ENCODE measurements around the gene CCDC149.

- no peak for TF ChIP-seq CTCF (IDR thresholded peaks at IDR 0.05)
- TF ChIP-seq TCF7L2 (IDR thresholded peaks at IDR 0.05; ENCODE audit: low read depth, low read length), result no peak
- no peak for TF ChIP-seq POLR2AphosphoS5 (IDR thresholded peaks at IDR 0.05; ENCODE audit: low read depth, low read length)
- TF ChIP-seq REST (IDR thresholded peaks at IDR 0.05; ENCODE audit: insufficient read depth in 1 of 2, low read depth in 2 of 2, low read length in 1 of 2), result no peak
- no peak for TF ChIP-seq SIN3A (IDR thresholded peaks at IDR 0.05; ENCODE audit: borderline replicate concordance, insufficient read depth, low read depth, low read length)
Observed at GRCh38 chr4:24889991-24890390, 22.9 kb downstream of the CCDC149 start.

Measured in Panc1 (cell line).